Measurements from ENCODE around the gene STARD3.

STARD3 gene

GRCh38 chr17:39648616-39649366 lies 11.8 kb downstream of the STARD3 start:
- Mint-ChIP-seq H3K9me3 (no peaks in the 10 kb centered on the region), H3K36me3 (peaks cover 11% of the 10 kb centered on the region), H3K4me3 (no peak overlapping the region), H3K27me3 (no peaks in the 10 kb centered on the region), H3K27ac (no peak overlapping the region), H3K4me1 (peaks cover 30% of the 10 kb centered on the region)
- no peak for DNase-seq (ENCODE audit: low spot score in 2 of 2)
- no peak for ATAC-seq (ENCODE audit: low read depth)

DNA sequence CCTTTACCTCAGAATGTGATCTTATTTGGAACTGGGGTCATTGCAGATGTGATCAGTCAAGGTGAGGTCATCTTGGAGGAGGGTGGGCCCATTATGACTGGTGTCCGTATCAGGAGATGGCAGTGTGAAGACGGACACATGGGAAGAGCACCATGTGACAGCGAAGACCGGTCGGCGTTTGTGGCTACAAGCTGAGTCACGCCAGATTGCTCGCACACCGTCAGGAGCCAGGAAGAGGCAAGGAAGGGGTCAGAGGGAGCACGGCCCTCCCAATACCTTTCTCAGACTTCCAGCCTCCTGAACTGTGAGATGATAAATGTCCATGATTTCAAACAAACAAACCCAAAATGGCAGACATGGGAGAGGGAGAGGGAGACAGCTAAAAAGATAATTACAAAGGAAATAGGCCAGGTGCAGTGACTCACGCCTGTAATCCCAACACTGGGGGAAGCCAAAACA lies 13.2 kb downstream of the STARD3 start:
- H3K9me3 Mint-ChIP-seq = no peaks in the 10 kb centered on the region
- H3K27ac Mint-ChIP-seq = no peak overlapping the region
- no peak for DNase-seq (ENCODE audit: low spot score in 2 of 2)
- no peaks in the 10 kb centered on the region for H3K27me3 Mint-ChIP-seq
- peaks cover 32% of the 10 kb centered on the region for H3K4me1 Mint-ChIP-seq
- peaks cover 11% of the 10 kb centered on the region for H3K36me3 Mint-ChIP-seq
- no peak for ATAC-seq (ENCODE audit: low read depth)
- H3K4me3 Mint-ChIP-seq = no peak overlapping the region

- no peaks in the 10 kb centered on the region for H3K27me3 Mint-ChIP-seq
- H3K4me1 Mint-ChIP-seq = peaks cover 31% of the 10 kb centered on the region
- no peaks in the 10 kb centered on the region for H3K9me3 Mint-ChIP-seq
- H3K27ac Mint-ChIP-seq = peak overlapping the region; percentile 67
- no peak for DNase-seq (ENCODE audit: low spot score in 2 of 2)
- no peak overlapping the region for H3K4me3 Mint-ChIP-seq
- H3K36me3 Mint-ChIP-seq = peaks cover 17% of the 10 kb centered on the region
- no peak for ATAC-seq (ENCODE audit: low read depth)
Observed at GRCh38 chr17:39651923-39652586, 15.1 kb downstream of the STARD3 start.

- Mint-ChIP-seq H3K36me3 (peaks cover 17% of the 10 kb centered on the region), H3K9me3 (no peaks in the 10 kb centered on the region), H3K4me3 (no peak overlapping the region), H3K4me1 (peaks cover 31% of the 10 kb centered on the region), H3K27ac (peak overlapping the region; percentile 67), H3K27me3 (no peaks in the 10 kb centered on the region)
- DNase-seq (ENCODE audit: low spot score in 2 of 2) (no peak), ATAC-seq (ENCODE audit: low read depth) (no peak)
Observed at GRCh38 chr17:39652587-39653315, 15.8 kb downstream of the STARD3 start.

DNA sequence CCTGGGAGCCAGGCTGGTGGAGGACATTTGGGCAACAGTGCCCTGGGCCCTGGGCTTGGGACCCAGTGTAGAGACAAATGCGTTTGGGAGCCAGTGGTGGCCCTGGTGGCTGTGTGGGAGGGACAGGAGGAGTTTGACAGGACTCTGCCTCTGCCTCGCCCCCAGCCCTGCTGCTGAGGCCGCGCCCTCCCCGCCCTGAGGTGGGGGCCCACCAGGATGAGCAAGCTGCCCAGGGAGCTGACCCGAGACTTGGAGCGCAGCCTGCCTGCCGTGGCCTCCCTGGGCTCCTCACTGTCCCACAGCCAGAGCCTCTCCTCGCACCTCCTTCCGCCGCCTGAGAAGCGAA lies 16.3 kb downstream of the STARD3 start:
- H3K9me3 Mint-ChIP-seq = no peaks in the 10 kb centered on the region
- H3K4me1 Mint-ChIP-seq = peaks cover 31% of the 10 kb centered on the region
- H3K4me3 Mint-ChIP-seq = no peak overlapping the region
- H3K27ac Mint-ChIP-seq = no peak overlapping the region
- DNase-seq (ENCODE audit: low spot score in 2 of 2) = no peak
- no peak for ATAC-seq (ENCODE audit: low read depth)
- H3K36me3 Mint-ChIP-seq = peaks cover 17% of the 10 kb centered on the region
- H3K27me3 Mint-ChIP-seq = no peaks in the 10 kb centered on the region

DNA sequence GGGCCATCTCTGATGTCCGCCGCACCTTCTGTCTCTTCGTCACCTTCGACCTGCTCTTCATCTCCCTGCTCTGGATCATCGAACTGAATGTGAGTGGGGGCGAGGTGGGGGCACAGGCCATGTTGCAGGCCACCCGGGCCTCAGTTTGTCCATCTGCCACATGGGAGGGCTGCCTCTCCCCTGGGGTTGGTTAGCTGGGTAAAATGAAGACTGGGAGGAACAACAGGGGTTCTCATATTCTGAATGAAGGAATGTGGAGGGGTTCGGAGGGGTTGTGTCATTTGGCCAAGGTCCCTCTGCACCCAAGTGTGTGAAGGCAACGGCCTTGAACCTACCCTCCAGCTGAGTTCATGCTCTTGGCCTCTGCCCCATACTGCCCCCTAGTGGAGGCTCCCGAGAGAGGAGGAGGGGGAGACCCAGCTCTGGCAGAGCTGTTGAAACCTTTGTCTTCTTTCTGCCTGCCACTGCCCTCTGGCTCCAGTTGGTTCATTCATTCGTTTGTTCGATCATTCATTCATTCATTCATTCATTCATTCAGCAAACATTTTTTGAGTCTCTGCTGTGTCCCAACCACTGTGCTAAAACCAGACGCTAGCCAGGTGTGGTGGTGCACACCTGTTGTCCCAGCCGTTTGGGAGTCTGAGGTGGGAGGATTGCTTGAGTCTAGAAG lies 16.9 kb downstream of the STARD3 start:
- H3K27me3 Mint-ChIP-seq = no peaks in the 10 kb centered on the region
- H3K4me3 Mint-ChIP-seq = no peak overlapping the region
- no peaks in the 10 kb centered on the region for H3K9me3 Mint-ChIP-seq
- no peak overlapping the region for H3K27ac Mint-ChIP-seq
- DNase-seq (ENCODE audit: low spot score in 2 of 2) = peak; percentile 68 to 72
- peak; percentile 86 for ATAC-seq (ENCODE audit: low read depth)
- H3K4me1 Mint-ChIP-seq = peaks cover 30% of the 10 kb centered on the region
- H3K36me3 Mint-ChIP-seq = peaks cover 17% of the 10 kb centered on the region

DNA sequence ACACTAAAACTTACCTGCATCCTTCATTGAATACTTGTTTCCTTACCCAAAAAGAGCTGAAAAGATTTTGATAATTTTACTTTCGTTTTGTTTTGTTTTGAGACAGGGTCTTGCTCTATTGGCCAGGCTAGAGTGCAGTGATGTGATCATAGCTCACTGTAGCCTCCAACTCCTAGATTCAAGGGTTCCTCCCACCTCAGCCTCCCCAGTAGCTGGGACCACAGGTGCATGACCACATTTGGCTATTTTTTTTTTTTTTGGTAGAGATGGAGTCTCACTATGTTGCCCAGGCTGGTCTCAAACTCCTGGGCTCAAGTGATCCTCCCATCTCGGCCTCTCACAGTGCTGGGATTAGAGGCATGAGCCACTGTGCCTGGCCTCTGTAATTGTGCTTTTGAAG lies 18.2 kb downstream of the STARD3 start:
- Mint-ChIP-seq H3K4me3 (no peak overlapping the region), H3K27me3 (no peaks in the 10 kb centered on the region), H3K36me3 (peaks cover 14% of the 10 kb centered on the region), H3K9me3 (no peaks in the 10 kb centered on the region), H3K4me1 (peaks cover 30% of the 10 kb centered on the region), H3K27ac (peak overlapping the region; percentile 89)
- DNase-seq (ENCODE audit: low spot score in 2 of 2) (no peak), ATAC-seq (ENCODE audit: low read depth) (no peak)

DNA sequence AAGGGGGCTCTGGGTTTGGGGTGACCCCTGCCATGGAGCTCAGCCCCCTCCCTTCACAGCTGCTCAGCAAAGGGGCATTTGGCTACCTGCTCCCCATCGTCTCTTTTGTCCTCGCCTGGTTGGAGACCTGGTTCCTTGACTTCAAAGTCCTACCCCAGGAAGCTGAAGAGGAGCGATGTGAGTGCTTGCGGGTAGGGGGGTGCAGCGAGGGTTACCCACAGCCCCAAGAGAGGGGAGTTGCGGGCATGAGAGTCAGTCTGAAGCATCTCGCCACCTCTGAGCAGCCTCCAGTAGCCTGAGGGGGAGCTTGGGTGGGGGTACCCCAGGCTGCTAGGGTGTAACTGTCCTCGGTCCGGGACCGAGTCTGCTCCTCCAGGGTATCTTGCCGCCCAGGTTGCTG lies 21.4 kb downstream of the STARD3 start:
- H3K36me3 Mint-ChIP-seq = peaks cover 14% of the 10 kb centered on the region
- no peaks in the 10 kb centered on the region for H3K9me3 Mint-ChIP-seq
- peaks cover 13% of the 10 kb centered on the region for H3K4me1 Mint-ChIP-seq
- DNase-seq (ENCODE audit: low spot score in 2 of 2) (no peak), ATAC-seq (ENCODE audit: low read depth) (no peak)
- no peaks in the 10 kb centered on the region for H3K27me3 Mint-ChIP-seq
- no peak overlapping the region for H3K4me3 Mint-ChIP-seq
- H3K27ac Mint-ChIP-seq = no peak overlapping the region

GRCh38 chr17:39658760-39659159 lies 21.8 kb downstream of the STARD3 start:
- no peak for DNase-seq (ENCODE audit: low spot score in 2 of 2)
- peaks cover 10% of the 10 kb centered on the region for H3K4me1 Mint-ChIP-seq
- H3K9me3 Mint-ChIP-seq = no peaks in the 10 kb centered on the region
- peaks cover 14% of the 10 kb centered on the region for H3K36me3 Mint-ChIP-seq
- ATAC-seq (ENCODE audit: low read depth) = no peak
- H3K27ac Mint-ChIP-seq = peak overlapping the region; percentile 92
- H3K4me3 Mint-ChIP-seq = no peak overlapping the region
- no peaks in the 10 kb centered on the region for H3K27me3 Mint-ChIP-seq

GRCh38 chr17:39659279-39660010 lies 22.5 kb downstream of the STARD3 start:
- peak overlapping the region; percentile 92 for H3K27ac Mint-ChIP-seq
- no peak overlapping the region for H3K4me3 Mint-ChIP-seq
- no peaks in the 10 kb centered on the region for H3K9me3 Mint-ChIP-seq
- DNase-seq (ENCODE audit: low spot score in 2 of 2) (no peak), ATAC-seq (ENCODE audit: low read depth) (peak; percentile 78)
- H3K27me3 Mint-ChIP-seq = no peaks in the 10 kb centered on the region
- peaks cover 14% of the 10 kb centered on the region for H3K36me3 Mint-ChIP-seq
- H3K4me1 Mint-ChIP-seq = peaks cover 7% of the 10 kb centered on the region

- DNase-seq (ENCODE audit: low spot score in 2 of 2) (no peak), ATAC-seq (ENCODE audit: low read depth) (no peak)
- no peak overlapping the region for H3K4me3 Mint-ChIP-seq
- H3K9me3 Mint-ChIP-seq = no peaks in the 10 kb centered on the region
- H3K36me3 Mint-ChIP-seq = peaks cover 14% of the 10 kb centered on the region
- H3K27ac Mint-ChIP-seq = peak overlapping the region; percentile 92
- H3K27me3 Mint-ChIP-seq = no peaks in the 10 kb centered on the region
- peaks cover 7% of the 10 kb centered on the region for H3K4me1 Mint-ChIP-seq
Observed at GRCh38 chr17:39660011-39660360, 23.0 kb downstream of the STARD3 start.

DNA sequence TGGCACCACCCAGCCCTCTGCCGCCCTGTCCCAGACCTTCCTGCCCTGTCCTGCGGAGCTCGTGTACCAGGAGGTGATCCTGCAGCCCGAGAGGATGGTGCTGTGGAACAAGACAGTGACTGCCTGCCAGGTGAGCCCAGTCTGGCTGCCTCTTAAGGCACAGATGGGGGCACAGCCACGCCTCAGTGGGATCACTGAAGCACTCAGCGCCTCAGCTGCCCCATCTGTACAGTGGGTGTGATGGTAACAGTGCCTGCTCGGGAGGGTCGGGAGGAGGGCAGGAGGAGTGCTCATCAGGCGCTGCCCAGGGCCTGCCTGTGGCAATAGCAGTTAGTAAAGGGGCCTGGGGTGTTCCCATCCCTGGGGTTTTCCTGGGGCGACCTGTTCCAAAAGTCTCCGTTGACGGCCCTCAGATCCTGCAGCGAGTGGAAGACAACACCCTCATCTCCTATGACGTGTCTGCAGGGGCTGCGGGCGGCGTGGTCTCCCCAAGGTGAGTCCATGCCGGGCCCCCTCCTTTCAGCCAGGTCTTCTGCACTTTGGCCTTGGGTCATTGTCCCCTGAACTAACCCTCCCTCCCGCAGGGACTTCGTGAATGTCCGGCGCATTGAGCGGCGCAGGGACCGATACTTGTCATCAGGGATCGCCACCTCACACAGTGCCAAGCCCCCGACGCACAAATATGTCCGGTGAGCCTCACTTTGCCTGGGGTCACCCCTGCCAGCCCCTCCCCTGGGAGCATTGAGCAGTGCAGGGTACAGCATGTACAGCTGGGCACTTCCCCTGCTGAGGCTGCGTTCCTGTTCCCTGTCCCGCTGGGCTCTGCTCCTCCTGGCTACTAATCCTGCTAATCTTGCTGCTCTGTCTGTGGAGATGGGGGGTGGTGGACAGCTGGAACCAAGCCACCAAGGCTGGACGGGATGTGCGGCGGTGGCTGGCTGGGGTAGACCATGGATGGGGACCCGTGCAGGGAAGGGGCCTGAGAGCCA lies 23.7 kb downstream of the STARD3 start:
- Mint-ChIP-seq H3K27me3 (no peaks in the 10 kb centered on the region), H3K4me1 (peaks cover 8% of the 10 kb centered on the region), H3K27ac (no peak overlapping the region), H3K4me3 (no peak overlapping the region), H3K9me3 (no peaks in the 10 kb centered on the region), H3K36me3 (peaks cover 12% of the 10 kb centered on the region)
- no peak for DNase-seq (ENCODE audit: low spot score in 2 of 2)
- ATAC-seq (ENCODE audit: low read depth) = no peak
